ENCODE data around the gene ADD1. TPM values are rescaled to one million over a fixed set of nuclear protein-coding genes. Genes with fewer than 3 reads are reported as not detected.

Gene ADD1
- total RNA-seq, 1 donor from 2014 or later = 283 TPM

GRCh38 chr4:2879026-2879425 is 35.4 kb downstream of the ADD1 start:
- intact Hi-C loops (cut with micrococcal nuclease) = no loop called here

- intact Hi-C loops (cut with micrococcal nuclease) = no loop called here
These were observed 37.8 kb downstream of the ADD1 start for GRCh38 chr4:2881431-2881830.

GRCh38 chr4:2882341-2882740 is 38.7 kb downstream of the ADD1 start:
- intact Hi-C loops (cut with micrococcal nuclease) = no loop called here

GRCh38 chr4:2886161-2886560 is 42.5 kb downstream of the ADD1 start:
- intact Hi-C loops (cut with micrococcal nuclease) = no loop called here

- intact Hi-C loops (cut with micrococcal nuclease) = no loop called here
These were observed 43.0 kb downstream of the ADD1 start for GRCh38 chr4:2886622-2887021.

GRCh38 chr4:2887343-2887742 is 43.7 kb downstream of the ADD1 start:
- intact Hi-C loops (cut with micrococcal nuclease) = no loop called here

- intact Hi-C loops (cut with micrococcal nuclease) = no loop called here
These were observed 45.2 kb downstream of the ADD1 start for GRCh38 chr4:2888886-2889285.

GRCh38 chr4:2891294-2891693 is 47.6 kb downstream of the ADD1 start:
- intact Hi-C loops (cut with micrococcal nuclease) = no loop called here

- intact Hi-C loops (cut with micrococcal nuclease) = no loop called here
These were observed 50.1 kb downstream of the ADD1 start for GRCh38 chr4:2893772-2894171.

GRCh38 chr4:2898001-2898400 is 54.4 kb downstream of the ADD1 start:
- intact Hi-C loops (cut with micrococcal nuclease) = no loop called here

- intact Hi-C loops (cut with micrococcal nuclease) = no loop called here
These were observed 57.1 kb downstream of the ADD1 start for GRCh38 chr4:2900741-2901140.

GRCh38 chr4:2901186-2901585 is 57.5 kb downstream of the ADD1 start:
- intact Hi-C loops (cut with micrococcal nuclease) = no loop called here

GRCh38 chr4:2902126-2902525 is 58.5 kb downstream of the ADD1 start:
- intact Hi-C loops (cut with micrococcal nuclease) = no loop called here

GRCh38 chr4:2905544-2905943 is 61.9 kb downstream of the ADD1 start:
- intact Hi-C loops (cut with micrococcal nuclease) = no loop called here

GRCh38 chr4:2906218-2906617 is 62.6 kb downstream of the ADD1 start:
- intact Hi-C loops (cut with micrococcal nuclease) = no loop called here

- intact Hi-C loops (cut with micrococcal nuclease) = no loop called here
These were observed 63.6 kb downstream of the ADD1 start for GRCh38 chr4:2907226-2907625.

- intact Hi-C loops (cut with micrococcal nuclease) = no loop called here
These were observed 64.2 kb downstream of the ADD1 start for GRCh38 chr4:2907706-2908293.

GRCh38 chr4:2908686-2909085 is 65.0 kb downstream of the ADD1 start:
- intact Hi-C loops (cut with micrococcal nuclease) = no loop called here

GRCh38 chr4:2909583-2909982 is 65.9 kb downstream of the ADD1 start:
- intact Hi-C loops (cut with micrococcal nuclease) = no loop called here

- intact Hi-C loops (cut with micrococcal nuclease) = no loop called here
These were observed 66.8 kb downstream of the ADD1 start for GRCh38 chr4:2910409-2910808.

- intact Hi-C loops (cut with micrococcal nuclease) = no loop called here
These were observed 68.2 kb downstream of the ADD1 start for GRCh38 chr4:2911868-2912267.

- intact Hi-C loops (cut with micrococcal nuclease) = no loop called here
These were observed 69.5 kb downstream of the ADD1 start for GRCh38 chr4:2913168-2913567.

- intact Hi-C loops (cut with micrococcal nuclease) = no loop called here
These were observed 70.8 kb downstream of the ADD1 start for GRCh38 chr4:2914256-2915126.

All from T-helper 1 cell treated with Interleukin-12 subunit alpha and Interleukin-12 subunit beta and Interleukin-4 antibody, amounts not matched to agents 30 ng/mL and 1 ng/mL, for 36 hours (primary cell).